ENCODE data around the gene C4BPA. TPM values are rescaled to one million over a fixed set of nuclear protein-coding genes. Genes with fewer than 3 reads are reported as not detected.

C4BPA gene
- total RNA-seq, 2 donors from 2014 or later: 0.71 TPM; not detected in 1

DNA sequence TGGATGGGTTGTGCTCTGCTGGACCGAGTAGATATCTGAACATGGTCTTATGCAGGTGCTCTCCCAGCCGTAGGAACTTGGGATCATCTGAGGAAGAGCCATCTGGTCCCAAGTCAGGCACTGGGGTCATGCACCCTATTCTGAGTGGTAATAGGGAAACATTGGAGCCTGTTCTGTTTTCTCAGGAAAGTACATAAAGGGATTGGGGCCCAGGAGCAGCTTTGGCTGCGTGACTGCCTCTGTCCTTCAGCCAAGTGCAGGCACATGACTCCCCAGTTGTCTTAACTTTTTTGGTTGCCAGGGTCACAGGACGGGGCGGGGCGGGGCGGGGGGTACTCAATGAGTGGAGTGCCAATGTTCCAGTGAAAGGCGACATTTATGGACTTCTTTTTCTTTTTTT lies 39.5 kb upstream of the C4BPA start:
- H3K36me3 ChIP-seq: peaks cover 27% of the 10 kb centered on the region
- H3K4me3 ChIP-seq: no peak overlapping the region
- H3K9me3 ChIP-seq: no peaks in the 10 kb centered on the region
- H3K4me1 ChIP-seq (ENCODE audit: control insufficient read depth in 1 of 2, low read depth in 2 of 2): peaks cover 0 to 6% of the 10 kb centered on the region in 2 donors
- no peak for DNase-seq (ENCODE audit: low spot score)
- ATAC-seq (ENCODE audit: insufficient number of reproducible peaks, low FRiP score, low read depth): no peak
- H3K27ac ChIP-seq: peak overlapping the region in 1 of 2 donors; percentile 45
- no peaks in the 10 kb centered on the region for H3K27me3 ChIP-seq (replicated peaks; ENCODE audit: insufficient read depth)
- TF ChIP-seq, protein P1, sequence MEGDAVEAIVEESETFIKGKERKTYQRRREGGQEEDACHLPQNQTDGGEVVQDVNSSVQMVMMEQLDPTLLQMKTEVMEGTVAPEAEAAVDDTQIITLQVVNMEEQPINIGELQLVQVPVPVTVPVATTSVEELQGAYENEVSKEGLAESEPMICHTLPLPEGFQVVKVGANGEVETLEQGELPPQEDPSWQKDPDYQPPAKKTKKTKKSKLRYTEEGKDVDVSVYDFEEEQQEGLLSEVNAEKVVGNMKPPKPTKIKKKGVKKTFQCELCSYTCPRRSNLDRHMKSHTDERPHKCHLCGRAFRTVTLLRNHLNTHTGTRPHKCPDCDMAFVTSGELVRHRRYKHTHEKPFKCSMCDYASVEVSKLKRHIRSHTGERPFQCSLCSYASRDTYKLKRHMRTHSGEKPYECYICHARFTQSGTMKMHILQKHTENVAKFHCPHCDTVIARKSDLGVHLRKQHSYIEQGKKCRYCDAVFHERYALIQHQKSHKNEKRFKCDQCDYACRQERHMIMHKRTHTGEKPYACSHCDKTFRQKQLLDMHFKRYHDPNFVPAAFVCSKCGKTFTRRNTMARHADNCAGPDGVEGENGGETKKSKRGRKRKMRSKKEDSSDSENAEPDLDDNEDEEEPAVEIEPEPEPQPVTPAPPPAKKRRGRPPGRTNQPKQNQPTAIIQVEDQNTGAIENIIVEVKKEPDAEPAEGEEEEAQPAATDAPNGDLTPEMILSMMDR (IDR thresholded peaks at IDR 0.05): no peak

DNA sequence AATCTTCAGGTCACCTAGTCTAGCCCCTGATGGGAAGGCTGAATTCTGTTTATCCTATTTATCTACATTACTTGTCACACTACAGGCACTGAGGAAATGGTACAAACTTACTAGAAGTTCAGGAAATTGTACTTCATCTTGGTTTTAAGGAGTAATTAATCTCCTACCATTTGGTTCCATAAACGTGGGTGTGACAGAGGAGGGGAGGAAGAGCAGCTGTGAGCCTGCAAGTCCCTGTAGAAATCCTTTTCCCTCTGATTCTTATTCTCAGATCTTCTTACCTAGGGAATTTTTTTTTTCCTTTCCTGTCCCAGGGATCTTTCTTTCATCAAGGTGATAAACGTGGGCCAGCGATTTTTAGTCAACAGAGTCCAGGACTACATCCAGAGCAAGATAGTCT lies 36.8 kb upstream of the C4BPA start:
- TF ChIP-seq, protein P1 (IDR thresholded peaks at IDR 0.05): no peak
- no peaks in the 10 kb centered on the region for H3K27me3 ChIP-seq (replicated peaks; ENCODE audit: insufficient read depth)
- ATAC-seq (ENCODE audit: insufficient number of reproducible peaks, low FRiP score, low read depth) (no peak), DNase-seq (ENCODE audit: low spot score) (no peak)
- no peaks in the 10 kb centered on the region for H3K9me3 ChIP-seq
- H3K4me3 ChIP-seq: no peak overlapping the region
- peaks cover 23% of the 10 kb centered on the region for H3K36me3 ChIP-seq
- peaks cover 0 to 6% of the 10 kb centered on the region in 2 donors for H3K4me1 ChIP-seq (ENCODE audit: control insufficient read depth in 1 of 2, low read depth in 2 of 2)
- no peak overlapping the region for H3K27ac ChIP-seq

DNA sequence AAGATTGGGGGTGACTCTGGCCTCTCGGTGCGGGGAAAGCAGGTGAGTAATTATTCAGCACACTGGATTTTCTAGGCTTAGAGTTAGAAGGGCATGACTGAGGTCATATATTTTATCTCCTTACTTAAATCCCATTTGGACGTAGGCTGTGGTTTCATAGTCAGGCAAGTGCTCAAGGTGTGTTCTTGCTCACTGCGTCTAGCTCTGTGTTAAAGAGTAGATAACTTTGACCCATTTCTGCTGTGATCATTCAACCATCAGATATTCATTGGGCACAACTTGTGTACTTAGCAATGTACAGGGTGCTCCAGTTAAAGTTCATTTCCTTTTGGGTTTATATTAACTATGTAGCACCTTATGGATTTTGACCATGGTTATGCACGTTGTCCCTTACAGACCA lies 36.4 kb upstream of the C4BPA start:
- Histone ChIP-seq H3K4me3 (no peak overlapping the region), H3K27ac (no peak overlapping the region), H3K4me1 (ENCODE audit: control insufficient read depth in 1 of 2, low read depth in 2 of 2) (peaks cover 0 to 6% of the 10 kb centered on the region in 2 donors), H3K36me3 (peaks cover 18% of the 10 kb centered on the region), H3K27me3 (replicated peaks; ENCODE audit: insufficient read depth) (no peaks in the 10 kb centered on the region), H3K9me3 (no peaks in the 10 kb centered on the region)
- ATAC-seq (ENCODE audit: insufficient number of reproducible peaks, low FRiP score, low read depth): no peak
- TF ChIP-seq, protein P1 (IDR thresholded peaks at IDR 0.05): no peak
- DNase-seq (ENCODE audit: low spot score): no peak

DNA sequence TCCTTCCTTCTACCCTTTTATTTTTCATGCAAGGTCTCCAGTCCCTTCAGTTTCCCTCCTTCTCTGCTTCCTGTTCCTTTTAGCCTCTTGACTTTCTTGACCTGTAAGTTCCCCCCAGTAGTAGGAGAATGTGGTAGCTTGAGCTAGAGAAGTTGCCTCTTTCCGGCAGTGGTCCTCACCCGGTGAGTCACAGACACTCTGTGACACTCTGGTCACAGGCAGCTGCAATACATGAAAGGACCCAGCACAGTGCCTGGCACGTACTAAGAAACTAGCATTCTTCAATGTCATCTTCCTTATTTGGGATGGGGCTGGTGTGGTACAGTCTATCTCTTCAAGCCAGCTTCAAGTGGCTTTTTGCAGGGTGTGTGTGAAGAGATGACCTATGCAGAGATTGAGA lies 35.0 kb upstream of the C4BPA start:
- DNase-seq (ENCODE audit: low spot score): no peak
- Histone ChIP-seq H3K9me3 (no peaks in the 10 kb centered on the region), H3K4me1 (ENCODE audit: control insufficient read depth in 1 of 2, low read depth in 2 of 2) (peaks cover 0 to 6% of the 10 kb centered on the region in 2 donors), H3K27ac (no peak overlapping the region), H3K27me3 (replicated peaks; ENCODE audit: insufficient read depth) (no peaks in the 10 kb centered on the region), H3K36me3 (peaks cover 9% of the 10 kb centered on the region), H3K4me3 (no peak overlapping the region)
- no peak for ATAC-seq (ENCODE audit: insufficient number of reproducible peaks, low FRiP score, low read depth)
- TF ChIP-seq, protein P1 (IDR thresholded peaks at IDR 0.05): no peak

DNA sequence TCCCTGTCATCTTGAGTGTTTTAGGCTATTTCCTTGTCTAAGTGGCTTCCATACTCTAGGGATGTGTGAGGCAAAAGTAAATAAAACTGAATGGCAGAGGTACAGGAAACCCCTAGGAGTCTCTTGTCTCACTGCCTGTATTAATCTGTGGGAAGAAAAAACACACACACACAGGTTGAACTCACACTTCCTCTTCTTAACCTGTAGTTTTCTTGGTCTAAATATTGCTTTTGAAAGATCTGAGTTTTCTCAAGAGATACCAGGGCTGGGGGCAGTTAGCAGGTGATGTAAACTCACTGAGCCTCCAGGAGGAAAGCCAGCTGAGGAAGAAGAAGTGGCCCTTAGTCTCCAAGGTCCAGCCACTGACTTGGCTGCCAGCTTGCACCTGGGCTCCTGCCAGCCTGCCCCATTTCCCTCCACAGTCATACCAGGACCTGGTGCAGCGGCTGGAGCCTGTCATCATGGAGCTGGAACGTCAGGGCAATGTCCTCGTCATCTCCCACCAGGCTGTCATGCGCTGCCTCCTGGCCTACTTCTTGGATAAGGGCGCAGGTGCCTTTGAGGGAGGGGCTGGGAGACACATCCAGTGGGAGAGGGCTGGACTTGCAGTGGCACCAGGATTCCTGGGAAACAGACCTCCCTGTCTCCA lies 34.1 kb upstream of the C4BPA start:
- H3K27me3 ChIP-seq (replicated peaks; ENCODE audit: insufficient read depth): no peaks in the 10 kb centered on the region
- no peaks in the 10 kb centered on the region for H3K9me3 ChIP-seq
- no peak overlapping the region for H3K4me3 ChIP-seq
- no peaks in the 10 kb centered on the region for H3K4me1 ChIP-seq (ENCODE audit: control insufficient read depth in 1 of 2, low read depth in 2 of 2)
- DNase-seq (ENCODE audit: low spot score): no peak
- TF ChIP-seq, protein P1 (IDR thresholded peaks at IDR 0.05): no peak
- no peak for ATAC-seq (ENCODE audit: insufficient number of reproducible peaks, low FRiP score, low read depth)
- peaks cover 9% of the 10 kb centered on the region for H3K36me3 ChIP-seq
- H3K27ac ChIP-seq: no peak overlapping the region
